Activated CD4-positive, alpha-beta T cell treated with anti-CD3 and anti-CD28 coated beads, Interleukin-2, amount 50 U/mL, for 16 hours (primary cell): Measurements from ENCODE around the gene FREM1.

Source experiments
- DNase-seq: peaks from one replicate; pipeline ENCODE4 v3.0.0-alpha.2; 2020

FREM1 gene

DNA sequence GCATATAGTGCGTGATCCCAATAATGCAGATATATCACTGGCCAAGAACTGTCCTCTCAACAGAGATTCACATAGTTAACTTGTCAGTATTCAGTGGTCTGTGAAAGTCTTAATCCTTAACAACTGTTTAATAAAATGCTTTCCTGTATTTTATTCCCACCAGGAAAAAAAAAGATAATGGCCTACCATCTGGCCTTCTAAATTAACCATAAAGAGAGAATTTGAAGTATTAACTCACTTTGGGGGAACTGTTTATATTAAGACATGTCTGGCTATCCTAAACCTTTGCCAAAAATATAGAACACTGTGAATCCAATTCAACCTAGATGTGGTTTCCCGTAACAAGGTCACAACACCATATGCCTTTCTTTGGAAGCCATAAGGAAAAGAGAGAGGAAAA is 818 bp upstream of the FREM1 start:
- DNase-seq, result no peak

DNA sequence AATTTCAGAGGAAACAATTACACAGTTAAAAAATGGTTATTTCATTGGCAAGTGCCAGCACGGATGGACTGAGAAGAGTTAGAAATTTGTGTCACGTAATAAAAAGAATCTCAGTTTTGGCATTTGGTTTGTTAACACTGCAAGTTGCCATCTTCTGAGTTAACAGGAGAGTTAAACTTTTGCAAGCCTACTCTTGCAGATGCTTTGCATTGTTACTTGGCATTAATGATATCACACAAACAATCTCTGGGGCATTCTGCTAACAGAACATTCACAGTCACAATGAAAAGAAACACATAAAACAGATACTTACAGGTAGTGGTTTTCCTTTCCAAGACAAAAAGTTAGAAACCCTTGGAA is 647 bp downstream of the FREM1 start:
- DNase-seq, result no peak

DNA sequence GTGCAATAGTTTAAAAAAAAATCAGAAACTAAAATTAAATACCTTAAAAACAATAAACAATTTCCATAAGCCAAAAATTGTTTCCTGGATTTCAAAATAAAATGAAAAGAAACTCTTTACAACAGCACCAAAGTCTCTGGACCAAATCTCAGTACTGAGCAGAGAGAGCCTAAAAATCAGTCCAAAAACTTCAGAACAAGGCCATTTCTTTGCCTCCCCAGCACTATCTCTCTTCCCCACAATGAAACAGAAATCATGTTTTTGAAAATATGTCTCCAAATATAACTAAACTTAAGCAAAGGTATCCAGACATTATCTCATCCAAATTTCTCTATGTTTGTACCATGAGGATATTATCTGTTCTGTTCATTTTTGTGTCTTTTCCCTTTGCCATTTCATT is 1.0 kb downstream of the FREM1 start:
- no peak for DNase-seq

DNA sequence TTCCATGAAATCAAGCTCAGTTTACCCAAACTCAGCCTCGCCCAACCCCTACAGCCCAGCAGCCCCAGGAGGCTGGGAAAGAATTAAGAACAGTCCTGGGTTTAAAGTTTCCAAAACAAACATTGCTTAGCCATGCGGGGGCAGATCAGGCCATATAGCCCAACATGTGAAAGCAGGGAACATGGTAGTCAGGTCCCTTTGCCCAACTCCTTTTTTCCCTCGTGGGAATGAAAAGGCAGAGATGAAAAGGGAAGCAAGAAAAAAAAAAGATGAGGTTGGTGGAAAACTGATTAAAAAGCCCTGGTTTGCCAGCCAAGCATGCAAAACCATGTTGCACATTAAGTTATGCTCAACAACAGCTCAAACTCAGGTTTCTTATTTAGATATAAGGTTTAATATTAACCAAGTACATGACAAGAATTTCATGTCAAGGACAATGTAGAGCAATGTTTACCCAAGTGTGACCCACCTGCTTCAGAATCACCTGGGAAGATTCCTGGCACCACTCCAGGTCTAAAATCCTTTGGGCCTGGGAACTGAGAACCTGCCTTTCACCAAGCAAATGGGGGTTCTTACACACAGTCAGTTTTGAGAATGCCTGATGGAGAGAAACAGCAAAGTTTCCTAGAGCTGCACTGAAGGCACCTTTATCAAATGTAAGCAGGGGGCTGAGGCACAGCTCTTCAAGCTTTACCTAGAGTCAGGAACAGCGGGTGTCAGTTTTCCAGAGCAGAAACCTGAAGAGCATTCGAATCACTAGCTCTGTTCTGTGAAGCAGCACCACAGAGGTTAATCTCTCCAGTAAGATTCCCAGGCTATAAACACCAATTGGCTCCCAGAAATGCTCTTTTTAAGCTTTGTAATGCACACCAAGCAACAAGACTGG is 1.7 kb downstream of the FREM1 start:
- DNase-seq, result no peak

DNA sequence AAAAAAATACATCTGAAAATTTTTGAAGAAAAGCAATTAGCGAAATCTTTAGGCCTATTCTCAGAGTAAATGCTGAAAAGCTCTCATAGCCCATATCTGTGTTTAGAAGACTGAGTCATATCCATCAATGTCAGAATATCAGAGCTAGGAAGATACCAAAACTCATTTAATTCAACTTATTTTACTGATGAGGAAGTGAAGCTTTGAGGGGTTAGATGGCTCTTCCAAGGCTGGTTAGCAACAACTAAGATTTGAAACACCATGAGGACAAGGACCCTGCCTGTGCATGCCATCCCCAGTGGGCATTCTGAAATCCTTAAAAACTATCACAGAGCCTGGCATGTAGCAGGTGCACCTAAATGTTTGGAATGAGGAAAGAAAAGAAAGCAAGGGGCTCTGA is 2.5 kb downstream of the FREM1 start:
- no peak for DNase-seq

DNA sequence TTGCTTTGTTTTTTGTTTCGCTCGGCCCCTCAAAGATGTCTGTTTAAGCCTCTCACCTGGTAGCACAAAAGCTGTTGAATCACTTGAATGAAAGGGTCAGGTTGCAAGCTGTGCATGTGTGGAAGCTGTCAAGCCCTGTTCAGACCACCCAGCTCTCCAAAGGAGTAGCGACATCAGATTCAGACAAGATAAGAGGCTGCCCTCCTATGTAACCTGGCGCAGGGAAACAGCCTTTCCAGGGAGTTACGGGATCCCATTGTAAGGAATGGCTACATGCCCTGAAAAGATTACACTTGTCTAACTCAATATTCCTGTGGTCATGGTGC is 2.9 kb downstream of the FREM1 start:
- no peak for DNase-seq

DNA sequence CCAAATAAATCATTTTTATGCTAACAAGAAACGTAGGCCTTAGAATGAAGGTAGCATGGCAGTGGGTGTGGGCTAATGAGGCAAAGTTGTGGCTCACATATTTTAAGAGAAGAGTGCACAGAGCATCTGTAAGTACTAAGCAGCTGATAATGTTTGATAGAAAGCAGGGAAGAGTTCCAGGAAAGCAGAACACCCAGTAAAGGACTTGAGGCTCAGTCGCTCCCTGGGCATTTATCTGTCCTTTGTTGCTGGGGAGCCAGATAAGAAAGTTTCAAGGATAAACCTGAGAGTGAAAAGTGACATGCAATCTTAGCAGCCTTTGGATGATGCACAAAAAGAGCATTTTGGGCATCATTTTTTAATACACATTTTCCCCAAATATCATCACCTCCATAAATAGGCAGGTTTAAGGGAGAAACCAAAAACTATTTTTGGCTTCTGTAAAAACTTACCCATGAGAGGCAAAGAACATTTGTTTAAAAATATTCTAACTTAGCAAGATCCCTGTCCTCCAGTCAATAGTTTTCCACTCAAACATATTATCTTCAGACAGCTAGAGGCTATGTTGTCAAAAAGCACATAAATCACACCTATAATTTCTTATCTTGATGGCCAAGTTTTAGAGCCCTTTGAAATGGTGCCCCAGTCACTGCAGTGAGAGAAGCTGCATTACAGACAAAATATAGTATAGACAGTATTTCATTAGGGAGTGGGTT is 3.4 kb downstream of the FREM1 start:
- DNase-seq, result no peak

DNA sequence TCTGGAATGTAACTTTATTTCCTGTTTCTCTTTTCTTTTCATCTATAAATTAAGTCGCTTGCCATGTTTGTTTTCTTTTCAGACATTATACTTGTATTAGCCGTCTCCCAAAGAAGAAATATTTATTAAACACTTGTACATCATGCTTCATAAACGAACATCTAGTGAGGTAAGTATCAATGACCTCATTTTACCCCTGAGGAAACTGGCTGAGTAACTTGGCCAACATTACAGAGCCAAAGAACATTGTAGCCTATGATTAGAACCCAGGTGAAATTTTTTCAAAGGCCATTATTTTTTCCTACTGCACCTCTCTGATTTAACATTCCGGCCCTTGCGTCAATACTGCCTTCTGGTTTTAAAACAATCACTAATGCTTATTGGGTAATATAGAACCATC is 4.2 kb downstream of the FREM1 start:
- no peak for DNase-seq

DNA sequence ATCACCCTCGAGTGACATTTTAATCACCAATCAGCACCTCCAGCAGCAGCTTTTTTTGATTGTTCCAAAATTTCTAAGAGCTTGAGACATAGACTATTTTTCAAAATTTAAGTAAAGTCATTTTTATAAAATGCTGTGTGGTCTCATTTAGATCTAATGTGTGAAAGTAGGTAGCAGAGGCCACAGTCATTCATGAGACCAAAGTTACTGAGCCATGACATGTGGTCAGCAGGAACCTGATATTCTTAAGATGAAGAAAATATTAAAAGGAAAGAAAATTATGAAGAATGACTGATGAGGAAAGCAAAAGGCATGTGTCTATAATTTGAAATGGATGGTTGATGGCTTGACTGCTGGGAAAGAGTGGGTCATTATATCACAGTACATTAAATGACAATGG is 7.2 kb downstream of the FREM1 start:
- no peak for DNase-seq

DNA sequence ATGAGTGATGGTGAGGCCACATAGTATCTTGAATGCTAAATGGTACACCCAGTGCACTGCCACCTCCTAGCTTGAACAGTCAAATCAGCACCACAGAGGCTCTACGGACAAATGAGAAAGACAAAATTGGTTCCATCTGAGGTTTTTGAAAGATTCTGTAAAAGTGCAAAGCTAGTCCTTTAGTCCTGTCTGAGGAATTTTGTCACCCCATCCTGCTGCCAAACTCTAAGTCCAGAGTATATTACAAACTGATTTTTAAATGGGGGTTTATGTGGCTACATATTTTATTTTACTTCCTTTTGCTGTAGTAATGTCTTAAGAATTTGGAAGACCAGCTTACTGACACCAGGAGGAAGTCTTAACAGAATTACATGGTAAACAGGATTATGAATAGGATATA is 7.7 kb downstream of the FREM1 start:
- DNase-seq, result no peak

DNA sequence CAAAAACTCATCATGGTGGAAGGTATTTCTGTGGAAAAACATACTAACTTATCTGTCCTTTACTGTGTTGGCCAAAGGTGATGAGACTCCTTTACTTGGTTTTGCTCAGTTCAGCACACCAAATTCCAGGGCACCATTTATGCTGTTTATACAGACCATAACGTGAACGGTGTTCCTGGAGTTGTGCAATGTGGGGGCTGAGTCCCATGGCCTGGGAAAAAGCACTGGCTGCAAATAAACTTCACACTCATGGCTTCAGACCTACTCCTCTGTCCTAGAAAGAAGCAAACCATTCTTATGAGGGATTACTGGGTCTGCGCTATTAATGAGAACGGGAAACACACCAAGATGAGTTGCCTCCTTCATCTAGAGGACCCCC is 10.4 kb downstream of the FREM1 start:
- DNase-seq, result no peak

DNA sequence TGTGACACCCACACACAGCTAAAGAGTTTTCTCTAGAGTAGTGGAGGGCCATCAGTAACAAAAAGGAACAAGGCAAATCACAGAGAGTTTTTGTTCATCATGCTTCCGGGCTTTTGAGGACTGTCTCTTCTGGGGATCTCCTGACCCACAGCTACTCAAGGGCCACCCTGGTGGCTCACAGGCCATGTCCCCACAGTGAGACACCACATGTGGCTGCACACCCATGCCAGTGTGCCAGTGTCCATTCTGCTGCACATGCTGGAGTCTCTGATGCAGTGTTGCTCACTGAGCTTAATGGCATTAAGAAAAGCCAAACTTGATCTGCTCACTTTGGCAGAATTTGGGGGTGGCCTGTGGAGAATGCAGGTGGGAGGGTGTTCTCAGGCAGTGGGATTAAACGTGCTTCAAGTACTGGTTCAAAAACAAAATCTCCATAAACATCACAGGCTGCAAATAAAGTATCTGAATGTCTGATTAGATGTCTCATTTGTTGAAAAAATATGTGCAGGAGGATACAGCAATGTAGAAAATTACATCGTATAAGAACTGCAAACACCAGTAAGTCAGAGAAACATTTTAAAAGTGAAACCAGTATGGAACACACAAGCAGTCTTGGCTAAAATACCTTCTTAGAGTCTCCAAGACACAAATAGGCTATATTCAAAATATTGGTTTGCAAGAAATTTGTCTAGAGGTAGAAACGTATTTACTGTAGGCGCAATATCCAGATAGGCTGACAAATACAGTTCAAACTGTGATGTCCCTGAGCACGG is 11.0 kb downstream of the FREM1 start:
- DNase-seq, result no peak

DNA sequence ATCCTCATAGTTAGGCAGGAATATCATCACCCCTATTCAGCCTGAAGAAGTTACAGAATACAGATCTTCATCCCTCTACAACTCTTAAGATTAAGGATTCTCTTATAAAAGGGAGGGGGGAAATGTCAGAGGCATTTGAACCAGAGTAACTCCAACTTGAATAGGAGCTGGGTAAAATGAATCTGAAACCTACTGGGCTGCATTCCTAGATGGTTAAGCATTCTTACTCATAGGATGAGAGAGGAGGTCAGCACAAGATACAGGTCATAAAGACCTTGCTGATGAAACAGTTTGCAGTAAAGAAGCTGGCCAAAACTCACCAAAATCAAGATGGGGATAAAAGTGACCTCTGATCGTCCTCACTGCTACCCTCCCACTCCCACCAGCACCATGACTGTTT is 14.4 kb downstream of the FREM1 start:
- no peak for DNase-seq

DNA sequence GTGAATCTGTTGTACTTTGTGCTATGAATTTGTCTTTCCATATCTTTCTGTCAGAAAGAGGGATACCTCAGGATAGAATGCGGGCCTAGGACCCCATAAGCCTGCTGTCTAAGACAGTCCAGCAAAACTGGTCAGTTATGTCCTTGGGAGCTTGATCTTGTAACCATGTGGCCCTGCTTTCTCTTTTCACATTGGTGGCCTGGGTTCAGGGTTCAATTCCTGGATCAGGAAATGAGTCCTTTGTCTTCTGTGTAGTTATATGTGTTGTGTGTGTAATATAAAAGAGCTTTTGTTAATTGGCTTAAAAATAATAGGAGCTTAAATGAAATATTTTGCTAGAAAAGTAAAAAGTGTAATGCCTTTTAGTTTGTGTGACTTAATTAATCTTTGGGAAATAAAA is 16.9 kb downstream of the FREM1 start:
- no peak for DNase-seq

DNA sequence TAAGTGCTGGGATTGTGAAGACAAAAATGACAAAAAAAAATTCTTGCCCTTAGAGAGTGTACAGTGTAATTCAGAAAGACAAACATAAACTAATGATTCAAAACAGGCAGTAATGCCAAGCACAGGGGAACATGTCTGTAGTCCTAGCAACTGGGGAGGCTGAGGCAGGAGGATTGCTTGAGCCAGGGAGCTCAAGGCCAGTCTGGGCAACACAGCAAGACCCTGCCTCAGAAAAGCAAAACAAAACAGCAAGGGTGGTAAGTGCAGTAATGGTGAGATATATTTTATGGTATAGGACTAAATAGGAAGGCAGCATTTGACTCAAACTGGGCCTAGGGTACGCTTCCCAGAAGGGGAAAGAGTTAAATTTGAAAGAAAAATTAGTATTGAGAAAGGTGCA is 18.9 kb downstream of the FREM1 start:
- DNase-seq, result no peak

DNA sequence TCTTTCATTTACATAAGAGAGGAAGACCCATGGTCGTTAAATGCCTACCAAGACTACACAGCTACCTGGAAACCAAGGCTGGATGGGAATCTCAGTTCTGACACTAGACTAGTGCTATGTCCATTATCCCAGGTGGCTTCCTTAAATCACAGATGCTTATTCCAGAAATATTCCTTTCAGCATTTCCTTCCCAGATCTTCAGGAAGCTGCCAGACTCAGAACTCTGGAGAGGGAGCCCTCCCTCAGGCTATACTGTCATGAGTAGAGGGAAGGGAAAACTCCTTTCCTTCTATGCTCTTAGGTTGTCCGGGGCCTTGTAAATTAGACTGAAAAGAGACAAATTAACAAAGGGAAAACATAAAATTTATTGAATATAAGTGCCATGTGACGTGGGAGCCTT is 20.8 kb downstream of the FREM1 start:
- no peak for DNase-seq

DNA sequence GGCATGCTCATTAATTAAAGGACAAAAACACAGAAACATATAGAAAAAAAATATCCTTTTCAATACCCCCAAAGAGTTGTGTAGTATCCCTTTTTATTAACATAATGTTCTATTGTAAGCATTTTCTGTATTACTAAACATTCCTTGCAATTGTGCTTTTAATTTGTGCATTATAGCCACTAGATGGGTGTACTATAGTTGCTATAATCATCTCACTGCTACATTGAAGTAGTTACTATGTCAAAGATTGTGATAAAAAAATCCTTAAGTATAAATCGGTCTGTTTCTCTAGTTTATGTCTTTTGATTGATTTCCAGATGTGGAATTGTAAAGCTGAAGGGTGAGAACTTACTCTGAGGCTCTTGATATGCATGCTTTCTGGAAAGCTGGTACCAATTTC is 21.4 kb downstream of the FREM1 start:
- no peak for DNase-seq

DNA sequence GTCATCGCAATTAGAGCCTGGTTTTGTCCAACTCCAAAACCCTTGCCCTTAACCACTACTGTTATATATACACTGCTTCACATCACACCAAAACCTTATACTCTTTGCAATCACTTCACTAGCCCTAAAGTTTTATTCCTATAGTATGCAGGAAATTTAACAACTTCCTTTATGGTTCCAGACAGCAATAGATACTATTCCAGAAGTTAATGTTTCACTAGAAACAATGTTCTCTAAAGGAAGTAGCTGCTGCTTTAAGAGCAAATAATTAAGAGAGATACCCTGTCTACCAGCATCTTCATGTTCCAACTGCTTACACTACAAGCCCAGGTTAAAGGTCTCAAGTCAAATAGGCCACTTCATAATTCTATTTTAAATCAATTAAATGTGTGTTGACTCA is 22.0 kb downstream of the FREM1 start:
- DNase-seq, result no peak

DNA sequence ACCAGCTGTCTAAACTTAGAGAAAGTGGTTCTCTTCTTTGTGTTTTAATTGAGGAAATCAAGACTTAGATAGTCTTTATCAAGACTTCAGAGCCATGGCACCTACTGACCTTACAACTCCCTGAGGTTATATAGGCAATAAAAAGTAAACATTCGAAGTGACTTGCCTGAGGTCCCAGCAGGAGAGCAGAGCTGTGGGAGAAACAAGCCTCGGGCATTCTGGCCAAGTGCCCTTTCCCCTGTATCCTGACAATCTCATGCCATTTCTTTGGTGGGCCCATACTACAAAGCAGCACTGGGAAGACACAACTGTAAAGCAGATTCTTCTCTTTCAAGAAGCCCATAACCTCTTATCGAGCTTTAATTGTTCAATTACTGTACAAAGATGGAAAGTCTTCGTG is 23.1 kb downstream of the FREM1 start:
- no peak for DNase-seq

DNA sequence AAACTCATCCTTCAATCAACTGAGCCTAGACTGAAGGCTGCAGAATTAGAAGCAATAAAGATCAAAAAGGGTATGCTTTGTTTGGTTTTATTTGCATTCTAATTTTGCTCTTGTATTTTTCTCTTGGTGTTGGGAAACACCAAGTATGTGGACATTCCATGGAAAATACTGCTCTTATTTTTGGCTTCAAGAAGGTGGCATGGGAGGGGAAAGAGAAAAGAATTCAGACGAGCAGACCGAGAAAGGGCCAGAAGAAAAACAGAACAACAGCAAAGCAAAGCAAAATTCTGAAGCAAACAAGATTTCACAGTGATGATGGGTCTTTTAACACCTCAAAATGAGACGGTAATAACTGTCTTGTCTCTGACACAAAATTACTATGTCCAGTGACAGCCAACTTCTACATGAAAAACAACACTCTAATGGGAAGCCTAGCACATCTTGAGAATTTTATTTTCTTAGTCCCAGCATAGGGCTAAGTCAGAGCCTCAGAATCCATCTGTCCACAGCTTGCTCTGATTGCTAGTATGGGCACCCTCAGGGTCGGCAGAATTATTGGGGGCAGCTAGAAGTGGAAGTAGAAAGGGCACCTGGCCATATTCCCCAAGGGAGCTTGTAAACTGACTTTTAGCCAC is 26.8 kb downstream of the FREM1 start:
- DNase-seq, result no peak

DNA sequence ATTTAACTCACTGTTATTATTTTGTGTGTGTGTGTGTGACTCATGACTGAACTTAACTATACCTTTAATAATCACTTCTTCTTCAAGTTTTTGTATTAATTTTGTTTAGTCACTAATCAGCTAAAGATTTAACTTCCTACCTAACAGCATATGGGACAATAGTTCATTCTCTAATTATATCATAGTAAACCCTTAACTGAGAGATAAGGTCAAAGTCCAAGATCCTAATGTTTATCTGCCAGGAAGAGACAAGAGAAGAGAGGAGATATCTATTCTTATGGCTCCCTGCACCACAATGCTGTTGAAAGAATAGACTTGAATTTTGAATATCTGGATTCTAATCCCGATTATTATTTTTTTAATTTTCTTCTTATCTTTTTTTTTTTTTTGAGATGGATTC is 28.1 kb downstream of the FREM1 start:
- DNase-seq, result no peak

DNA sequence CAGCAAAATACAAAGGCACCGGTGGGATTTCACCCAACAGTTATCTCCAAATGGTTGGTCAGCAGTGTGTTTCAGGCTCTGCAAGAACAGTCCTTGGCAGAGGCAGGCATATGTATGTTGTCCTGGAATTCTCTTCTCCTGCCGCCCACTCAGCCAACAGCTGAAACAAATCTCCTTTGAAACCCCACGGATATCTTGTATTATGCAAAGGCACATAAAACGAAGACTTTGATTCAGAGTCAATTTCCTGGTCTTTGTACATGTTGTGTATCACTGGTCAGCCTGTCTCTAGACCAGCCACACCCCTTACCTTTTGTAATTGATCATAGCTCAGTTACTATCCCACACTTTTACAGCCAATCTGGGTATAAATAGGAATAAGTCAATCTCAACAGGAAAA is 29.2 kb downstream of the FREM1 start:
- DNase-seq, result no peak

DNA sequence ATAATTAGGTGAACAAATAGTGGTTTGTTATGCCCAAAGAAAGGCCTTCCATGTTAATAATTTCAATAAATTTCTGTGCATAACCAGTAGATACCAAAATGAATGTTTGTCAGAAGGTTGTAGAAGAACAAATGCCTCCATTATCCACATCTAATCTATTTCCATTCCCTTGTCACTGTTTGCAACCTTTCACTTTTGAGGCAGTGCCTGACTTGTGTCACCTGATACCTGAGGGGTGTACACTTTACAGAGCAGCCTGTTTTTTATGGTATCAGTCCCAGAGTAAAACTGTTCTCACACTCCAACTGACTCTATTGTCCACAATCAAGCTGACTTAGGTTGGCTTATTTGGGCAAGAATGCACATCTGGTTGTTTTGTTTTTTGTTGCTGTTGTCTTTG is 40.1 kb downstream of the FREM1 start:
- DNase-seq, result no peak

DNA sequence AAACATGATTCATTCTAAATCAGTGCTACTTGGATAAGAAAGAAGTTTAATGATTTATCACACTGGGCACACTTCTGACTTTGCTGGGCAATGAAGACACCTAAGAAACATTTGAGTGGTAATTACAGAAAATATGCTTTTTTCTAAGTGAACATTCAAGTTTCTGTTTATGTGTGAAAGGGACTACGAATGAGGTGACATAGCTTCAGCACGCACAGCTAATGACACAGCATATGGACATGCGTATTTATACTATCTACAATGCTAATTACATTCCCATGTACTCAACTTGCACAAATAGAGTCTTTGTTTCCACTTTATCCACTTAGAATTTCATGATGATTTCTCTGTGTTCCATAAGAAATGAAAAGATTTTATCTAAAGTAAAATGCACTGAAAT is 40.6 kb downstream of the FREM1 start:
- DNase-seq, result no peak
